Hematopoietic multipotent progenitor cell (in vitro differentiated cells): ENCODE results near the gene ZNF786. TPM values are rescaled to one million over a fixed set of nuclear protein-coding genes. Genes with fewer than 3 reads are reported as not detected.
A peak's percentile ranks its signal among the peaks of the same experiment; 100 is the strongest.
"Not testable (repeated sequence)": the region's sequence is repeated elsewhere in the genome, so short reads cannot be mapped to it uniquely, and the experiment has no call there.

Source experiments
- DNase-seq, 3 donors: peaks; one replicate each; pipeline ENCODE4 v3.0.0-alpha.2; 2011 to 2015; ENCODE audit warnings: low read depth in 2 of 3, low spot score in 2 of 3
- total RNA-seq: library from RNA; depleted of rRNA; stranded (reverse); fragments of >200 nt; gene quantifications from one replicate; pipeline ENCODE4 v1.2.3, GENCODE V29; 2012

The ZNF786 gene
- total RNA-seq, 1 donor: 13.2 TPM

- no peak for DNase-seq
These were observed 8.6 kb downstream of the ZNF786 start for GRCh38 chr7:149081914-149082313.

- no peak for DNase-seq
These were observed 12.9 kb downstream of the ZNF786 start for GRCh38 chr7:149077594-149077993.

- DNase-seq: no peak
These were observed 15.2 kb downstream of the ZNF786 start for GRCh38 chr7:149075286-149075685.

GRCh38 chr7:149074116-149074885 lies 16.2 kb downstream of the ZNF786 start:
- DNase-seq: no peak

GRCh38 chr7:149072438-149072775 lies 18.1 kb downstream of the ZNF786 start:
- no peak for DNase-seq

- DNase-seq: peak; percentile 9 to 61 (median 40)
These were observed 18.7 kb downstream of the ZNF786 start for GRCh38 chr7:149071641-149072437.

GRCh38 chr7:149071182-149071635 lies 19.3 kb downstream of the ZNF786 start:
- no peak for DNase-seq

GRCh38 chr7:149070372-149071125 lies 20.0 kb downstream of the ZNF786 start:
- DNase-seq: no peak

- DNase-seq: peak in 1 of 3 donors; percentile 28
These were observed 22.6 kb downstream of the ZNF786 start for GRCh38 chr7:149067869-149068268.

GRCh38 chr7:149063476-149063875 lies 27.0 kb downstream of the ZNF786 start:
- DNase-seq: no peak

GRCh38 chr7:149062217-149062899 lies 28.2 kb downstream of the ZNF786 start:
- DNase-seq: not testable (repeated sequence)

- DNase-seq: no peak
These were observed 30.4 kb downstream of the ZNF786 start for GRCh38 chr7:149060156-149060555.

GRCh38 chr7:149053885-149054284 lies 36.6 kb downstream of the ZNF786 start:
- no peak for DNase-seq

GRCh38 chr7:149053384-149053783 lies 37.1 kb downstream of the ZNF786 start:
- no peak for DNase-seq

- no peak for DNase-seq
These were observed 39.6 kb downstream of the ZNF786 start for GRCh38 chr7:149050941-149051340.

- DNase-seq: no peak
These were observed 41.7 kb downstream of the ZNF786 start for GRCh38 chr7:149048805-149049204.

- no peak for DNase-seq
These were observed 44.1 kb downstream of the ZNF786 start for GRCh38 chr7:149046416-149046815.

GRCh38 chr7:149043936-149044335 lies 46.6 kb downstream of the ZNF786 start:
- no peak for DNase-seq

GRCh38 chr7:149041350-149041749 lies 49.2 kb downstream of the ZNF786 start:
- no peak for DNase-seq

- DNase-seq: not testable (repeated sequence)
These were observed 51.9 kb downstream of the ZNF786 start for GRCh38 chr7:149038641-149039040.

GRCh38 chr7:149036676-149037075 lies 53.8 kb downstream of the ZNF786 start:
- DNase-seq: no peak
